ENCODE results near the gene AMMECR1. TPM values are rescaled to one million over a fixed set of nuclear protein-coding genes. Genes with fewer than 3 reads are reported as not detected.
"Not testable (repeated sequence)": the region's sequence is repeated elsewhere in the genome, so short reads cannot be mapped to it uniquely, and the experiment has no call there.

Gene AMMECR1
- total and polyA plus RNA-seq, 2 of the 13 experiments (the other 11 are each of a cell fraction or from before 2014, with no cell fraction given), result 3.1 to 7.5 TPM

- in situ Hi-C loops (cut with HindIII; ENCODE audit: extremely low pct_ligation_motif_present, low pct_unique_long_range_greater_than_20kb); H3K9ac ChIP-seq (ENCODE audit: insufficient read depth, low read depth, low read length); H2AFZ ChIP-seq (ENCODE audit: low read length); ATAC-seq; H3K4me2 ChIP-seq (ENCODE audit: low read depth, low read length); POLR2A ChIA-PET; BruUV-seq (replicated peaks); H3K79me2 ChIP-seq (ENCODE audit: insufficient read depth, low read length); H3K27ac ChIP-seq (ENCODE audit: extremely low read length, insufficient read depth, low read length); FAIRE-seq; H3K4me1 ChIP-seq (ENCODE audit: insufficient read depth, low read length); DNase-seq (ENCODE audit: low spot score); H4K20me1 ChIP-seq (ENCODE audit: insufficient read depth, low read length); H3K9me3 ChIP-seq (ENCODE audit: low read length); CTCF ChIA-PET (ENCODE audit: low intra/inter-chr PET ratio, low total read pairs); H3K4me3 ChIP-seq (replicated peaks in 1 of 3; ENCODE audit: insufficient read depth in 1 of 3, low read depth in 2 of 3, low read length in 3 of 3); H3K27me3 ChIP-seq (ENCODE audit: control insufficient read depth in 1 of 2, insufficient read depth in 2 of 2, low read length in 2 of 2); H3K36me3 ChIP-seq (replicated peaks in 1 of 2; ENCODE audit: control insufficient read depth in 1 of 2, insufficient read depth in 2 of 2, low read length in 2 of 2); intact Hi-C loops (cut with micrococcal nuclease; ENCODE audit: unreplicated experiment): not testable (repeated sequence)
- 100% methylated on average over 1 of the region's 21 CpGs for WGBS (ENCODE audit: low lambda C conversion rate)
These were observed 88.3 kb downstream of the AMMECR1 start for GRCh38 chrX:110229497-110230111.

DNA sequence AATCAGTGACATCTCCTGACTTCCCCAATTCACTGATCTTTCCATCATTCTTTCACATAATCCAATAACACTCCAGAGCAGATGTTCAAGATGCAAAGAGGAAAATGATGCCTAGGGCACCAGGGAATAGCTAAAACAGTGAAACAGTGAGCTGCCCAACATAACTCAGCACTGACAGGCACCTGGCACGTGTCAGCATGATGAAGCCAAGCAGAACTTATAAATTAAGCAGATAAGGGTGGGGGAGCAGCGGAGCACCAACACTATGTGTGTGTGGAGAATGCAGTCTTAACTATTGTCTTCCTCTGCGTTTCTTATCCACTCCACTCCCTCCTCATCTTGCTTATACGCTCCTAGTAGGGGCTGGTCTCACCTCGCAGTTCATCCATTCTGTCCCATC lies 89.4 kb downstream of the AMMECR1 start:
- BruUV-seq (replicated peaks), result no TSS peak
- H3K79me2 ChIP-seq (ENCODE audit: insufficient read depth, low read length), result no peaks in the 10 kb centered on the region
- no peaks in the 10 kb centered on the region for H3K9me3 ChIP-seq (ENCODE audit: low read length)
- no peaks in the 10 kb centered on the region for H4K20me1 ChIP-seq (ENCODE audit: insufficient read depth, low read length)
- H3K27me3 ChIP-seq (ENCODE audit: control insufficient read depth in 1 of 2, insufficient read depth in 2 of 2, low read length in 2 of 2), result no peaks in the 10 kb centered on the region
- H3K36me3 ChIP-seq (replicated peaks in 1 of 2; ENCODE audit: control insufficient read depth in 1 of 2, insufficient read depth in 2 of 2, low read length in 2 of 2), result no peaks in the 10 kb centered on the region
- no peak overlapping the region for H3K4me2 ChIP-seq (ENCODE audit: low read depth, low read length)
- CTCF ChIA-PET (ENCODE audit: low intra/inter-chr PET ratio, low total read pairs), result no interaction called here
- DNase-seq (ENCODE audit: low spot score) (no peak), FAIRE-seq (no peak), ATAC-seq (no peak)
- no peak for TF ChIP-seq ZNF282 (IDR thresholded peaks at IDR 0.05; ENCODE audit: partially characterized antibody)
- no peak for TF ChIP-seq PLSCR1 (CRISPR knock-in tag; IDR thresholded peaks at IDR 0.05; ENCODE audit: borderline replicate concordance)
- no peak for TF ChIP-seq BATF2 (CRISPR knock-in tag; IDR thresholded peaks at IDR 0.05)
- no peak for TF ChIP-seq PPARG (CRISPR knock-in tag; conservative IDR thresholded peaks at IDR 0.05)
- H3K27ac ChIP-seq (ENCODE audit: extremely low read length, insufficient read depth, low read length), result no peak overlapping the region
- POLR2A ChIA-PET, result no interaction called here
- H2AFZ ChIP-seq (ENCODE audit: low read length), result no peak overlapping the region
- no peak overlapping the region for H3K9ac ChIP-seq (ENCODE audit: insufficient read depth, low read depth, low read length)
- H3K4me1 ChIP-seq (ENCODE audit: insufficient read depth, low read length), result no peaks in the 10 kb centered on the region
- in situ Hi-C loops (cut with HindIII; ENCODE audit: extremely low pct_ligation_motif_present, low pct_unique_long_range_greater_than_20kb), result no loop called here
- H3K4me3 ChIP-seq (replicated peaks in 1 of 3; ENCODE audit: insufficient read depth in 1 of 3, low read depth in 2 of 3, low read length in 3 of 3), result no peak overlapping the region
- intact Hi-C loops (cut with micrococcal nuclease; ENCODE audit: unreplicated experiment), result no loop called here
- 79% methylated on average over 5 of the region's 5 CpGs for WGBS (ENCODE audit: low lambda C conversion rate)

Data from HepG2 (cell line).